ENCODE results near the gene PCAT6.
"Not testable (repeated sequence)": the region's sequence is repeated elsewhere in the genome, so short reads cannot be mapped to it uniquely, and the experiment has no call there.

The PCAT6 gene

GRCh38 chr1:202807926-202808757 lies 2.6 kb upstream of the PCAT6 start, which contains the start of gene KDM5B:
TSS of gene KDM5B (minus strand) at chr1:202808421. CDS start at chr1:202808305, 116 bp downstream.
- peak in 1 of 2 experiments; percentile 56 for DNase-seq

- DNase-seq: no peak
Observed at GRCh38 chr1:202809597-202810159, 1.1 kb upstream of the PCAT6 start.

- no peak for DNase-seq
Observed at GRCh38 chr1:202810193-202810614, 550 bp upstream of the PCAT6 start.

- DNase-seq: peak in 1 of 2 experiments; percentile 31
Observed at GRCh38 chr1:202811296-202812175, 782 bp downstream of the PCAT6 start.

- no peak for DNase-seq
Observed at GRCh38 chr1:202812176-202813026, 1.6 kb downstream of the PCAT6 start.

GRCh38 chr1:202815120-202815519 lies 4.4 kb downstream of the PCAT6 start:
- DNase-seq: no peak

- DNase-seq: no peak
Observed at GRCh38 chr1:202818819-202819218, 8.1 kb downstream of the PCAT6 start.

- no peak for DNase-seq
Observed at GRCh38 chr1:202821467-202821866, 10.7 kb downstream of the PCAT6 start.

- no peak for DNase-seq
Observed at GRCh38 chr1:202825748-202826147, 15.0 kb downstream of the PCAT6 start.

GRCh38 chr1:202829223-202829622 lies 18.5 kb downstream of the PCAT6 start:
- not testable (repeated sequence) for DNase-seq

GRCh38 chr1:202831906-202832305 lies 21.2 kb downstream of the PCAT6 start:
- no peak for DNase-seq

- DNase-seq: no peak
Observed at GRCh38 chr1:202834771-202835547, 24.2 kb downstream of the PCAT6 start.

GRCh38 chr1:202835548-202836072 lies 24.9 kb downstream of the PCAT6 start:
- no peak for DNase-seq

- DNase-seq: no peak
Observed at GRCh38 chr1:202836623-202837403, 26.1 kb downstream of the PCAT6 start.

GRCh38 chr1:202837746-202838262 lies 27.1 kb downstream of the PCAT6 start:
- no peak for DNase-seq

- no peak for DNase-seq
Observed at GRCh38 chr1:202843081-202843480, 32.3 kb downstream of the PCAT6 start.

- no peak for DNase-seq
Observed at GRCh38 chr1:202844259-202844658, 33.5 kb downstream of the PCAT6 start.

GRCh38 chr1:202844935-202845334 lies 34.2 kb downstream of the PCAT6 start:
- no peak for DNase-seq

- DNase-seq: no peak
Observed at GRCh38 chr1:202848191-202848542, 37.4 kb downstream of the PCAT6 start.
